AG09309 (cell line): ENCODE data around the gene SGSM2.

Experiments
- DNase-seq: peaks from one replicate; pipeline ENCODE4 v3.0.0-alpha.2; 2010; ENCODE audit warnings: low read depth
- H3K4me3 ChIP-seq: 2 replicates; pipeline ENCODE4 v1.5.1; 2011; ENCODE audit warnings: mild to moderate bottlenecking, low read depth, low read length, moderate library complexity; ENCODE audit not compliant: control insufficient read depth
- CTCF ChIP-seq: IDR thresholded peaks from 2 replicates; pipeline ENCODE4 v1.5.1; 2011; ENCODE audit warnings: mild to moderate bottlenecking, low read depth, low read length, inconsistent platforms; ENCODE audit not compliant: insufficient read depth, control insufficient read depth; ENCODE audit errors: missing control alignments

Gene SGSM2

DNA sequence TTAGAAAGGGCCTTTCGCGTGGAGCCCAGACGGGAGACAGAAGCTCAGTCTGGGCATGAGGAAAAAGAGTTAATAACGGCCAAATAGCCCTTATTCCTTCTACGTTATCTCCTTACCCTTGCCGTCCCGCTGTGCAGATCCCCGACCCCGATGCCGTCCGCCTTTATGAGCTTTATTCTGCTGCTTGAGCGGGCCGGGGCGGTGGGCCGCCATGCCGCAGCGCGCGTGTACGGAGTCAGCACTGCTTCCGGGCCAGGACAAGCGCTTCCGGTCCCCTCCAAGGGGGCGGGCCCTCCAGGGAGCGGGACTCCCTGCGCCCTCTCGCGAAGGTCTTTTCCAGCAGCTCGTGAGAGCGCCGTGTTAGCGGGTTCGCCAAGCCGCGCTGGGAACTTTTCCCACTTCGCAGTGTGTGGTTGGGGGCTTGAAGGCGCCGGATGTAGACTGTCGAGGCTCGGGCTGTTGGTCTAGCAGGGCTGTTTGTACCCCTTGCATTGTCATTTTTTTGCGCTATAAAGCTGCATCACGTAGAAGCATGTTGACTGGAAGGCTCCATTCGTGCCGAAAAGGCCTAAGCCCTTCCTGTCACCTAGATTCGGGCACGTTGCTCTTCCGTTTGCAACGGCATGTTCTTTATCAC is 968 bp upstream of the SGSM2 start, which contains the start of gene TSR1:
TSR1 (minus strand) TSS at position 243 of the 637 bp plus-strand sequence; CDS start at position 213, 30 bp downstream.
- DNase-seq = peak; percentile 41
- TF ChIP-seq CTCF = peak; percentile 25
- peak within 1 kb of the TSS; percentile 54 for H3K4me3 ChIP-seq

DNA sequence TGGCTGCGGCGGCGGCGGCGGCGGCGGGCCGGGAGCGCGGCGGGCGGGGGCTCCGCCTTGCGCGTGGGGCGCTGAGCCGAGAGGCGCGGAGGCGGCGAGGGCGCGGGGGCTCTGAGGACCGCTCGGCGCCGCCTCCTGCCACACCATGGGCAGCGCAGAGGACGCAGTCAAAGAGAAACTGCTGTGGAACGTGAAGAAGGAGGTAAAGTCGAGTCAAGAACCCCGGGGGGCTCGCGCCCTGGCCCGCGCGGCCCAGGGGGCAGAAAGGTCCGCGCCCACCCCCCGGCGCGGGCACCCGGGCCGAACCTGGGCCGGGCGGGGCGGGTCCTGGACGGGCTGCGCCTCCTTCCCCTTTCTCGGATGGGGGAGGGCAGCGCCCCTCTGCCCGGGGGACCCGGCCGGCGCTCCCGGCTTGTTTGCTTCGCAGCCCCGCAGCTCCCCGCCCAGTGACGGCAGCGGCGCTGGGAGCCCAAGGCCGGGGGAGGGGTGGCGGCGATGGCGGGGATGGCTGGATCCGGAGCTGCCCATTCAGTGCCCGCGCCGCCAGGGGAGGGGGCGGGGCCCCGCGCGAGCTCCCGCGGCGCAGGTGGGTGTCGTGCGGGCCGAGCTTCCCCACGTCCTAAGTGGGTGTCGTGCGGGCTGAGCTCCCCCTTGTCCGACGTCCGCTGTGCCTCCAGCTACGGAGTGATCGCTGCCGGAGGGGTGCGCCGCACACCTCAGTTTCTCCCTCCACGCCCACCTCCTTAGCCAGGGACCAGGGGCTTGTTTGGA is 428 bp downstream of the SGSM2 start:
- no peak for DNase-seq
- TF ChIP-seq CTCF = no peak
- H3K4me3 ChIP-seq = peak overlapping the region; percentile 54

DNA sequence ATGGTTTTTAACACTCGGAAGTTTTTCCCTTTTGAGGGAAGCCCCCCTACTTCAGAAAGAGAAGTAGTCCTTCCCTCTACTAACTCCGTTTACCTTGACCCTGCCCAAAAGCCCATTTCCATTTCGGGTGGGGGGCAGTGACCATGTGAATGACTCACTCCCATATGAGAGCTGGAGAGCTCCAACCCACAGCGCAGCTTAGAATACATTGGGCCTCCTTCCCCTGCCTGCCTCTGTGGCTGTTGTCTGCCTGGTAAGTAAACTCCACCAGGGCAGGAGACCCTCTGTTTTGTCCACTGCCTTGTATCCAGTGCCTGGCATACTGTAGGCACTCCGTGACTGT is 985 bp downstream of the SGSM2 start:
- peak overlapping the region; percentile 54 for H3K4me3 ChIP-seq
- no peak for TF ChIP-seq CTCF
- no peak for DNase-seq

GRCh38 chr17:2343421-2343820 is 6.1 kb downstream of the SGSM2 start:
- DNase-seq = no peak
- TF ChIP-seq CTCF = no peak
- no peak overlapping the region for H3K4me3 ChIP-seq

- DNase-seq = no peak
Measured at GRCh38 chr17:2344528-2344927, 7.2 kb downstream of the SGSM2 start.

DNA sequence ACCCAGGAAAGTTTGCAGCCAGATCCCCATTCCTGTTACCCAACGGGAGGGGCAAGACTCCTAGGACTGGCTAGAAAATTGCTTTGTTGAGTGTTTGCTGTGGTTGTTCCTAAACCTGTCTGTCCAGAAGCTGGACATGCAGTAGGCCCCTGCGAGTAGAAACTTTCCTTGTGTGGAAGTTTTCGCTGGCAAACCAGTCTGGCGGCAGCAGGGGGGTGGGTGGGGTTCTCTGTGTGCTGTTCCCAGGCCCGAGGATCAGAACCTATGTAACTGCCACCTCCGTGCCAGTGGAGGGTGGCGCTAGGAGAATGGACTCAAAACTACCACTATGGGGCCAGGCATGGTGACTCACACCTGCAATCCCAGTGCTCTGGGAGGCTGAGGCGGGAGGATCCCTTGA is 9.2 kb downstream of the SGSM2 start:
- TF ChIP-seq CTCF = no peak
- no peak for DNase-seq
- no peak overlapping the region for H3K4me3 ChIP-seq

More at GRCh38 chr17:2344528-2344927, 7.2 kb downstream of the SGSM2 start:
- H3K4me3 ChIP-seq = no peak overlapping the region
- no peak for TF ChIP-seq CTCF
